HG02759 (cell line): ENCODE measurements around the gene ALDH1B1.
"Not testable (repeated sequence)": the region's sequence is repeated elsewhere in the genome, so short reads cannot be mapped to it uniquely, and the experiment has no call there.

Source experiments
- ATAC-seq: cut with Tn5 transposase; IDR thresholded peaks from one replicate; pipeline ENCODE4 v1.9.1; 2021; ENCODE audit warnings: mild to moderate bottlenecking, moderate library complexity; ENCODE audit not compliant: unreplicated experiment

ALDH1B1 gene

GRCh38 chr9:38360839-38361472 lies 31.5 kb upstream of the ALDH1B1 start:
- no peak for ATAC-seq

- ATAC-seq = no peak
Observed at GRCh38 chr9:38361473-38361850, 31.0 kb upstream of the ALDH1B1 start.

DNA sequence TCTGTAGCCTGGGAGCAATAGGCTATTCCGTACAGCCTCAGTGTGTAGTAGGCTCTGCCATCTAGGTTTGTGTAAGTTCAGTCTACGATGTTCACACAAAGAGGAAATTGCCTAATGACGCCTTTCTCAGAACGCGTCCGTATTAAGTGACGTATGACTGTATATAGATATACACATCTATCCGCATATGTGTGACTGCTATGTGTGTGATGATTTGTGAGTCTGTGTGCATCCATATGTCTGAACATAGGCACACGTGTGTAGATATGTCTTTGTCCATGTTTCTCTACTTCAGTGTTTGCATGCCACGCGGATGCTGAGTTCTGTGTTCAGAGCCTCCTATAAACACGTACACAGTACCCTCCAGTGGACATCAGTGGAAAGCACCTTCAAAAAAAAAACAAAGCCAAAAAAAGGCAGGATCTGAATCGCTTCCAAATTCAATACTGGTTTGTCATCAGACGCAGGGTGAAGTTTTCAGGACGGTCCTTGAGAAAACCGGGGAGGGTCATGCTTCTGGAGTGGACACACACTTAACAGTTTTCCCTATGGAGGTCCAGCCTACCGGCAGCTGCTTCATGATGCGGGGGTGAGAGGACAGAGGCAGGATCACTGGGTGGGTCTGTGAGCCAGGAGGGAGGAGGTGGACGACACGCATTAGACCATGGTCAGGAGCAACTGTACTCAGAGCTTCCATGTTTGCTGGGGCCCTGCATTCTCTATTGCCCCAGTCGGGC lies 29.5 kb upstream of the ALDH1B1 start:
- no peak for ATAC-seq

- no peak for ATAC-seq
Observed at GRCh38 chr9:38363589-38363925, 28.9 kb upstream of the ALDH1B1 start.

GRCh38 chr9:38367898-38368297 lies 24.6 kb upstream of the ALDH1B1 start:
- ATAC-seq = no peak

GRCh38 chr9:38368731-38369130 lies 23.8 kb upstream of the ALDH1B1 start:
- ATAC-seq = no peak

DNA sequence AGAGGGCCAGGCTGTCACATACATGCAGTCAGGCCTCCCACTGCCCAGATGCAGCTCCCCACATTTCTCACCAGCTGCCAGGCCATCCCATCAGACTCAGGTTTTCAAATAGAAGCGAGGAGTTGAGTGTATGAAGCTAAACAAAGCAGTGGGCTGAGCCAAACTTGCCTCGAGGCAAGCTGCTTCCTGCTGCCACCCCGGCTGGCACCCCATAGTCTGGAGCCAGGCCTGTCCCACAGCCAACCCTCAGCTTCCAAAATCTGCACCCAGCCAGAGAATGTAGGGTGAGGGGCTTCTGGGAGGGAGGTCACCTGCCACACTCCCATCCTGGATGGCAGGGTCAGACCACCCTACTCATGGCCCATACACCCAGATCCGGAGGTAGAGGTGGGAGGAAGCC lies 22.3 kb upstream of the ALDH1B1 start:
- no peak for ATAC-seq

GRCh38 chr9:38371495-38371894 lies 21.0 kb upstream of the ALDH1B1 start:
- ATAC-seq = no peak

DNA sequence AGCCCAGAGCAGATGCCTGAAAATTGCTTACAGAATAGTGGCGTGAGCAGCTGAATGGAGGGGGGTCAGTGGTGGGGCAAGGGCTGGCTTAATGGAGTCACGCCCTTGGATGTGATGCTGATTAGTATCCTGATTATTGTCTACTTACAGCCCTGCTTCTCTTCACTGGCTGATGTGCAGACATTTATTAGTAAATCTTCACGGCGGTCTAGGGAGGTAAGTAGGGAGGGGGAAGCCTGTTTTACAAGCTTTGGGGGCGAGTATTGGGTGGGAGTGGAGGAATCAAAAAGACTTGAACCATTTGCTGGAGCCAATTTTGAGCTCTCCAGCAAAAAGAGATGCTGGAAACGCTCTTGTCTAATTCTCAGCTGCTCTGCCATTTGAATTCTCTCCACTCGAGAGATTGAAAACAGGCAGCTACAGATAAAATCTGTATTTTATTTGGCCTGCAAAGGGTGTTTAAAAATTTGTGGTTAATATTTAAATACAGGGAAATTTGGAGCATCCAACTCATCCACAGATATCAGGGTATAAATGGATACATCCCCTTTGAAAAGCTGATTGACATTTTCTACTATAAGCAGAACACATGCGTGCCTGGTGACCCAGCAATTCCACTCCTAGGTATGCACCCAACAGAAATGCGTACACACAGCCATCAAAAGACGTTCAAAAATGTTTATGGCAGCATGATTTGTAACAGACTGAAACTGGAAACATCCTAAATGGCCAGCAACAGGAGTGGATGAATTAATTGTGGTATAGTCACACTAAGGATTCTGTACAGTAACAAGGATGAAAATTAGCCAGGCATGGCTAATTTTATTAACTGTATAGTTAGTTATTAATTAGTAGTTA lies 19.5 kb upstream of the ALDH1B1 start:
- ATAC-seq = no peak

- ATAC-seq = no peak
Observed at GRCh38 chr9:38373679-38374078, 18.8 kb upstream of the ALDH1B1 start.

GRCh38 chr9:38374847-38375571 lies 17.5 kb upstream of the ALDH1B1 start:
- no peak for ATAC-seq

DNA sequence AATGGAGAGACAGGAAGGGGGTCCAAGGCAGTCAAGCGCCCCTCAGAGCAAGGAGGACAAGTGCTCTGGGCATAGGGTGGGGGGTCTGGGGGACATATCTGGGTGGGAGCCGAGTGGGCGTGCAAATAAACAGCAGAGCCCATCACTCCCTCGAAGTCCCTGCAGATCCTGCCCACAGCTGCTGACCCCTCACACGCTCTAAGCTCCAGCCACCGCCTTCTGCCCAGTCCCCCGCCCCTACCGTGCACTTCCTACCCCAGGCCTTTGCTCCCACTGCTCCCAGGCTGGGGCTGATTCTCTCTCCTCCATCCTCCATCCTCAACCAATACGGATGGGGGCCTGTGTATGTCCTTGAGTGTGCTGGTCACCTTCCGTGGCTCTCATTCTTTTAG lies 16.9 kb upstream of the ALDH1B1 start:
- ATAC-seq = no peak

- no peak for ATAC-seq
Observed at GRCh38 chr9:38376021-38376670, 16.4 kb upstream of the ALDH1B1 start.

- not testable (repeated sequence) for ATAC-seq
Observed at GRCh38 chr9:38377336-38378083, 15.0 kb upstream of the ALDH1B1 start.

DNA sequence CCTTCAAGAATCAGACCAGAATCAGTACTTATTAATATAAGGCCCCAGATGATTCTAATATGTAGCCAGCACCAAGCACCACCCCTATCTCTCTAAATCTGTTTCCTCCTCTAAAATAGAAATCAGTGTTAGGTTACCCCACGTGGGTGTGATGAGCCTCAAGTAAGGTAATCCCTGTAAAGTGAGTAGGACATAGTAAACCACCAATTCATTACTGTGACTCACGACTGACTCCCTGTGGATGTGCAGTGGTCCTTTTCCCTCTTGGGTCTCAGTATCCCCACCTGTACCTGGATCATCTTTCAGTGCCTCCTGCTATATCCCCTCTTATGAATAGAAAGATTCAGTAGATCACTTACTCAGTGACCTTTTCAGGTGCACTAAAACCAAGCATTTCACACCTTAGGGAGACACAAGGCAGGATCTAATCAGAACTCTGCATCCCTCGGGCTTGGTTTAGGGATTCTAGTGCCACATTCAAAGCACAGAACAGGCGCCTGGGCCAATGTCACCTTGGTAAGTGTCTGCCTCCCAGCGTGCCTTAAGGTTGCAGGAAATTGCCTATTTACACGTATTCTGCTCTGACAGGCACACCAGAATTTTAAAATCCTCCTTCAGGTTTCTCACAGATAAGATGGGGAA lies 12.2 kb upstream of the ALDH1B1 start:
- ATAC-seq = no peak

DNA sequence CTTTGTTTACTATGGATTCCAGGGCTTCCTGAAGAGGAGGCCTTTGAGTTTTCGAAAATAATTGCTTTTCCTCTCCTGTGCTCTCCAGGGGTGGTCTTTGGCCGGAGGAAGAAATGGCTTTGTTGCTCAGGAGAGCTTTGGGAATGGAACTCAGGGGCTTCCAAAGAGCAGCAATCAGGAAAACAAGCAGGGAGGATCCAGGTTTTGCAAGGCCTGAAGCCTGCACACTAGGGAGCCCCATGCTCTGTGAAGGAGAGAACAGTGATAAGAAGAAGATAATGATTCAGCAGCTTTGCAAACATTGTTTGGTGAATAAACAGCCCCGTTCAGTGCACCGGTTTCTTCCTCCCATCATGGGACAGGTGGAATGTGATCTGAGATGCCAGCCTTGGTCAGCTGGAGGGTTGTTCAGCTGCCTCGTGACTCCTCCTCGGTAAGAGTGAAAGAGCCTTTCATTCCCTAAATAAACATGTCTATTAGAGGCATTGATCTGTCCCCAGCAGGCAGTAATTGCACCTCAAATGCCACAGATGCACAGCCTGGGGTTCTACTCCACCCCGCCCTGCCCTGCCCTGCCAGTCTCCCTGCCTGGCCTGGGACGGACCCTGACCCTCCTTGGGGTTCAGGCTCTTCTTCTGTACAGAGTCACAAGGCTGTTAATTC lies 11.5 kb upstream of the ALDH1B1 start:
- no peak for ATAC-seq

- ATAC-seq = no peak
Observed at GRCh38 chr9:38382141-38382540, 10.4 kb upstream of the ALDH1B1 start.

GRCh38 chr9:38384990-38385848 lies 7.3 kb upstream of the ALDH1B1 start:
- ATAC-seq = no peak
